Measurements from ENCODE around the gene PWWP2B. TPM values are rescaled to one million over a fixed set of nuclear protein-coding genes. Genes with fewer than 3 reads are reported as not detected.

Gene PWWP2B
- total RNA-seq, 4 donors from 2014 or later = 45.9 to 129 (median 61.2) TPM

DNA sequence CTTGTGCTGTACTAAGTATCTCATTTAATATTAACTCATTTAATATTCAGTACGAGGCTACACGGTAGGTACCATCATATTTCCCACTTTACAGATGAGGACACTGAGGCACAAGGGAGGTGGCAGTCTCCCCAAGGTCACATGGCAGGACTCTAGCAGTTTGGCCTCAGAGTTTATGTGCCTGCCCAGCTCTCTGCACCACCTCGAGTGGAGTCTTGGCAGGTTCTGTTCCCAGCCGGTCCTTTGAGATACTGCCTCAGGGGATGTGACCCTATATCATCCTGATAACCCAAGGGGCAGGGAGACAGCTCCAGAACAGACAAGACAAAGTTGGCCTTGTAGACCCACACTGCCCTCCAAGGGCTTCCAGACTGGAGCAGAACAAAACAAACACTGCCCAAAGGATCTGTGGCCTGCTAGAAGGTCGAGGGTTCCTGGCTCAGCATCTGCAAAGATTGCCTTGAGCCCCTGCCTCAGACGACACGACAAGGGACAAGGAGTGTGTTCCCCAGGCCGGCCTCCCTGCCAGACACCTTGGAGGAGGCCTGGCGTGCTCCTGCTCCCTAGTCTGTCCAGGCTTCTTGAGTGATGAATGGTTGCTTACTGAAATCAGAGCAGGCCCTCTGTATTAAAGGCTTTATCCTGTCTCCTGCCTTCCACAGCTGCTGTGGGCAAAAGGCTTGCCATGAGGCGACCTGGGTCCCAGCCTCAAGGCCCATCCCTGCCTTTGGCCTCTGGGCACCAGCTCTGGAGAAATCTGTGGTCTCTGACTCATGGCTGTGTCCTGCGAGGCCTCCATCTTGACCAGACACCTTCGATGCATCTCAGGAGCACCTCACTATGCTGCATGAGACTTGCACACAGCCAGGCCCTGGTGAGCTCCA lies 3.9 kb upstream of the PWWP2B start:
- no peak overlapping the region for H3K27ac ChIP-seq
- TF ChIP-seq POLR2AphosphoS5 (IDR thresholded peaks at IDR 0.05) (no peak), EP300 (IDR thresholded peaks at IDR 0.05; ENCODE audit: low read depth) (no peak), CTCF (IDR thresholded peaks at IDR 0.05) (no peak), POLR2A (IDR thresholded peaks at IDR 0.05) (no peak)
- in situ Hi-C loops (cut with MboI; ENCODE audit: low pct_ligation_motif_present in 1 of 4, low pct_unique_long_range_greater_than_20kb in 1 of 4, low sequenced_read_pairs in 3 of 4) = loop anchor here in 3 of 4 donors (5.0 to 25.0 kb wide), 3 partner anchors 59 to 244 kb away; partner anchors contain the start of gene INPP5A (in 2 of the 3)
- no peaks in the 10 kb centered on the region for H3K9me3 ChIP-seq
- 78% methylated on average over 12 of the region's 12 CpGs; no CpG with 5 or more reads in 1 of the 2 donors for WGBS, 2 donors (ENCODE audit: low coverage in 1 of 2)
- H3K4me1 ChIP-seq = peaks cover 10 to 29% (median 21%) of the 10 kb centered on the region in 4 donors
- H3K36me3 ChIP-seq = no peaks in the 10 kb centered on the region
- no peaks in the 10 kb centered on the region for H3K27me3 ChIP-seq
- DNase-seq = peak; percentile 5
- H3K4me3 ChIP-seq = no peak overlapping the region
- intact Hi-C loops (cut with DNase I; ENCODE audit: low total_unique reads) = loop anchor here (2.0 kb wide), 1 partner anchor 58 kb away; no protein-coding TSS in a partner anchor

- intact Hi-C loops (cut with DNase I; ENCODE audit: low total_unique reads) (loop anchor here (2.0 kb wide), 1 partner anchor 57 kb away; no protein-coding TSS in a partner anchor), in situ Hi-C loops (cut with MboI; ENCODE audit: low pct_ligation_motif_present in 1 of 4, low pct_unique_long_range_greater_than_20kb in 1 of 4, low sequenced_read_pairs in 3 of 4) (loop anchor here in 3 of 4 donors (5.0 to 25.0 kb wide), 3 partner anchors 59 to 244 kb away; partner anchors contain the start of gene INPP5A (in 2 of the 3))
- TF ChIP-seq POLR2A (IDR thresholded peaks at IDR 0.05) (no peak), EP300 (IDR thresholded peaks at IDR 0.05; ENCODE audit: low read depth) (no peak), CTCF (IDR thresholded peaks at IDR 0.05) (no peak), POLR2AphosphoS5 (IDR thresholded peaks at IDR 0.05) (no peak)
- Histone ChIP-seq H3K27me3 (no peaks in the 10 kb centered on the region), H3K4me3 (no peak overlapping the region), H3K36me3 (no peaks in the 10 kb centered on the region), H3K27ac (no peak overlapping the region), H3K9me3 (no peaks in the 10 kb centered on the region), H3K4me1 (peaks cover 15 to 36% (median 27%) of the 10 kb centered on the region in 4 donors)
- DNase-seq = no peak
- 80 to 82% methylated on average over 2 to 9 of the region's 9 CpGs for WGBS, 2 donors (ENCODE audit: low coverage in 1 of 2)
These were observed 3.3 kb upstream of the PWWP2B start for GRCh38 chr10:132393695-132394181.

GRCh38 chr10:132394201-132394811 lies 2.7 kb upstream of the PWWP2B start:
- 77 to 80% methylated on average over 3 to 11 of the region's 13 CpGs for WGBS, 2 donors (ENCODE audit: low coverage in 1 of 2)
- in situ Hi-C loops (cut with MboI; ENCODE audit: low pct_ligation_motif_present in 1 of 4, low pct_unique_long_range_greater_than_20kb in 1 of 4, low sequenced_read_pairs in 3 of 4) (loop anchor here in 3 of 4 donors (5.0 to 25.0 kb wide), 3 partner anchors 58 to 243 kb away; partner anchors contain the start of gene INPP5A (in 2 of the 3)), intact Hi-C loops (cut with DNase I; ENCODE audit: low total_unique reads) (no loop called here)
- TF ChIP-seq POLR2A (IDR thresholded peaks at IDR 0.05) (no peak), EP300 (IDR thresholded peaks at IDR 0.05; ENCODE audit: low read depth) (no peak), POLR2AphosphoS5 (IDR thresholded peaks at IDR 0.05) (no peak), CTCF (IDR thresholded peaks at IDR 0.05) (no peak)
- DNase-seq = no peak
- Histone ChIP-seq H3K9me3 (no peaks in the 10 kb centered on the region), H3K4me3 (no peak overlapping the region), H3K36me3 (no peaks in the 10 kb centered on the region), H3K27me3 (no peaks in the 10 kb centered on the region), H3K27ac (peak overlapping the region in 3 of 4 donors; percentile 88 to 98 (median 97)), H3K4me1 (peaks cover 12 to 36% (median 30%) of the 10 kb centered on the region in 4 donors)
